SK-N-SH treated with all-trans-retinoic acid at 6 μM for 48 hours (cell line): Measurements from ENCODE around the gene LGI1.

Experiments used
- ATAC-seq: fragments of 200-7000 bp; cut with Tn5 transposase; 3 replicates; pipeline ENCODE4 v1.9.1; 2020; ENCODE audit warnings: mild to moderate bottlenecking, moderate library complexity
- ARNTL ChIP-seq: fragments of 450-650 bp; formaldehyde crosslinking; IDR thresholded peaks from 2 replicates; pipeline ENCODE4 v1.5.0; 2020; ENCODE audit warnings: low read depth, mild to moderate bottlenecking, moderate library complexity, borderline replicate concordance
- BACH2 ChIP-seq: fragments of 250-450 bp; sonication (Bioruptor Pico); IDR thresholded peaks from 2 replicates; pipeline ENCODE4 v1.9.0; 2021; ENCODE audit warnings: mild to moderate bottlenecking, borderline replicate concordance
- CREB5 ChIP-seq: fragments of 250-450 bp; sonication (Bioruptor Pico); IDR thresholded peaks from 2 replicates; pipeline ENCODE4 v1.5.1; 2020; ENCODE audit warnings: low read depth, mild to moderate bottlenecking, moderate library complexity
- CSDC2 ChIP-seq: fragments of 250-450 bp; sonication (Bioruptor Pico); IDR thresholded peaks from 2 replicates; pipeline ENCODE4 v1.5.0; 2020; ENCODE audit warnings: mild to moderate bottlenecking, moderate library complexity
- CSRNP3 ChIP-seq: fragments of 250-450 bp; sonication (Bioruptor Pico); IDR thresholded peaks from 2 replicates; pipeline ENCODE4 v1.5.1; 2021; ENCODE audit warnings: mild to moderate bottlenecking, moderate library complexity
- GLIS3 ChIP-seq: fragments of 250-450 bp; sonication (Bioruptor Pico); IDR thresholded peaks from 2 replicates; pipeline ENCODE4 v1.5.0; 2020; ENCODE audit warnings: mild to moderate bottlenecking, moderate library complexity
- ISL1 ChIP-seq: fragments of 250-450 bp; sonication (Bioruptor Pico); IDR thresholded peaks from 2 replicates; pipeline ENCODE4 v2.1.2; 2022; ENCODE audit warnings: mild to moderate bottlenecking, moderate library complexity
- OSR1 ChIP-seq: fragments of 250-450 bp; sonication (Bioruptor Pico); IDR thresholded peaks from 2 replicates; pipeline ENCODE4 v1.8.0; 2022; ENCODE audit warnings: moderate library complexity, mild to moderate bottlenecking, inconsistent platforms
- POU6F1 ChIP-seq: fragments of 250-450 bp; sonication (Bioruptor Pico); IDR thresholded peaks from 2 replicates; pipeline ENCODE4 v1.8.0; 2021; ENCODE audit warnings: low read depth, mild to moderate bottlenecking, moderate library complexity, borderline replicate concordance
- PPARA ChIP-seq: fragments of 250-450 bp; sonication (Bioruptor Pico); IDR thresholded peaks from 2 replicates; pipeline ENCODE4 v1.5.0; 2020; ENCODE audit warnings: mild to moderate bottlenecking, borderline replicate concordance
- RARB ChIP-seq: fragments of 250-450 bp; sonication (Bioruptor Pico); IDR thresholded peaks from 2 replicates; pipeline ENCODE4 v1.8.0; 2021; ENCODE audit warnings: mild to moderate bottlenecking, moderate library complexity
- SNAI2 ChIP-seq: fragments of 250-450 bp; sonication (Bioruptor Pico); IDR thresholded peaks from 2 replicates; pipeline ENCODE4 v1.5.0; 2020; ENCODE audit warnings: mild to moderate bottlenecking, moderate library complexity
- TCF4 ChIP-seq: fragments of 250-450 bp; sonication (Bioruptor Pico); IDR thresholded peaks from 2 replicates; pipeline ENCODE4 v1.8.0; 2021; ENCODE audit warnings: mild to moderate bottlenecking, moderate library complexity, borderline replicate concordance
- TOX ChIP-seq: fragments of 250-450 bp; sonication (Bioruptor Pico); IDR thresholded peaks from 2 replicates; pipeline ENCODE4 v1.8.0; 2021; ENCODE audit warnings: mild to moderate bottlenecking, moderate library complexity, borderline replicate concordance
- ZFP3 ChIP-seq: fragments of 250-450 bp; sonication (Bioruptor Pico); IDR thresholded peaks from 2 replicates; pipeline ENCODE4 v1.5.0; 2020; ENCODE audit warnings: mild to moderate bottlenecking, moderate library complexity
- ZFP30 ChIP-seq: fragments of 450-650 bp; formaldehyde crosslinking; IDR thresholded peaks from 2 replicates; pipeline ENCODE4 v1.5.0; 2022; ENCODE audit warnings: mild to moderate bottlenecking, moderate library complexity
- ZNF565 ChIP-seq: fragments of 450-650 bp; formaldehyde crosslinking; conservative IDR thresholded peaks from 2 replicates; pipeline ENCODE4 v1.5.0; 2020; ENCODE audit warnings: low read depth, mild to moderate bottlenecking, moderate library complexity
- ZNF70 ChIP-seq: fragments of 450-650 bp; formaldehyde crosslinking; IDR thresholded peaks from 2 replicates; pipeline ENCODE4 v1.5.0; 2020; ENCODE audit warnings: mild to moderate bottlenecking, moderate library complexity
- ZNF8 ChIP-seq: fragments of 450-650 bp; formaldehyde crosslinking; IDR thresholded peaks from 2 replicates; pipeline ENCODE4 v1.5.0; 2020; ENCODE audit warnings: mild to moderate bottlenecking, moderate library complexity
- TF ChIP-seq, protein P1 (sequence below): fragments of 250-450 bp; sonication (Bioruptor Pico); IDR thresholded peaks from 2 replicates; pipeline ENCODE4 v1.8.0; 2020; ENCODE audit warnings: mild to moderate bottlenecking, moderate library complexity, borderline replicate concordance

The LGI1 gene

GRCh38 chr10:93741367-93741766, 16.4 kb upstream of the LGI1 start:
- TF ChIP-seq ZNF8 (CRISPR knock-in tag): no peak
- no peak for TF ChIP-seq BACH2 (CRISPR knock-in tag)
- TF ChIP-seq OSR1 (CRISPR knock-in tag): no peak
- no peak for ATAC-seq

GRCh38 chr10:93742633-93743349, 14.9 kb upstream of the LGI1 start:
- no peak for ATAC-seq
- TF ChIP-seq, protein P1, sequence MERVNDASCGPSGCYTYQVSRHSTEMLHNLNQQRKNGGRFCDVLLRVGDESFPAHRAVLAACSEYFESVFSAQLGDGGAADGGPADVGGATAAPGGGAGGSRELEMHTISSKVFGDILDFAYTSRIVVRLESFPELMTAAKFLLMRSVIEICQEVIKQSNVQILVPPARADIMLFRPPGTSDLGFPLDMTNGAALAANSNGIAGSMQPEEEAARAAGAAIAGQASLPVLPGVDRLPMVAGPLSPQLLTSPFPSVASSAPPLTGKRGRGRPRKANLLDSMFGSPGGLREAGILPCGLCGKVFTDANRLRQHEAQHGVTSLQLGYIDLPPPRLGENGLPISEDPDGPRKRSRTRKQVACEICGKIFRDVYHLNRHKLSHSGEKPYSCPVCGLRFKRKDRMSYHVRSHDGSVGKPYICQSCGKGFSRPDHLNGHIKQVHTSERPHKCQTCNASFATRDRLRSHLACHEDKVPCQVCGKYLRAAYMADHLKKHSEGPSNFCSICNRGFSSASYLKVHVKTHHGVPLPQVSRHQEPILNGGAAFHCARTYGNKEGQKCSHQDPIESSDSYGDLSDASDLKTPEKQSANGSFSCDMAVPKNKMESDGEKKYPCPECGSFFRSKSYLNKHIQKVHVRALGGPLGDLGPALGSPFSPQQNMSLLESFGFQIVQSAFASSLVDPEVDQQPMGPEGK: no peak
- TF ChIP-seq PPARA: no peak

DNA sequence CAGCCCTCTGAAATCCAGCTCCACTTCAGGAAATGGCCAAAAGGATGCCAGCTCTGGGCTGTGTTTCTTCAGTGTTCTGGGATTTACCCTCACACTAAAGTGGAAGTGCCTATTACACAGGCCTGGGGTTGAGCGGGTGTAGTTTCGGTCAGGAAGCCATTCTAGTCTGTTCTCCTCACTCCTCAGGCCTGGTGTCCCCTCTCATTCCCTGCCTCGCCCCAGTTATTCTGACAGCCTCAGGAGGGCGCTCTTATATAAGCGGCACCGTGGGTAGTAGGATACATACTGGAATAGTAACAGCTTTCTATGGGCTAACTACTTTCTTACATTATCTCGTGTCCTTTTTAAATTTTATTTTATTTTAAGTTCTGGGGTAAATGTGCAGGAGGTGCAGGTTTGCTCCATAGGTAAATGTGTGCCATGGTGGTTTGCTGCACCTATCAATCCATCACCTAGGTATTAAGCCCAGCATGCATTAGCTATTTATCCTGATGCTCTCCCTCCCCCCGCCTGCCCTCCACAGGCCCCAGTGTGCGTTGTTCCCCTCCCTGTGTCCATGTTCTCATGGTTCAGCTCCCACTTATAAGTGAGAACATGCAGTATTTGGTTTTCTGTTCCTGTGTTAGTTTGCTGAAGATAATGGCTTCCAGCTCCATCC, 12.2 kb upstream of the LGI1 start:
- TF ChIP-seq ISL1 (CRISPR knock-in tag): no peak
- TF ChIP-seq OSR1 (CRISPR knock-in tag): no peak
- TF ChIP-seq SNAI2 (CRISPR knock-in tag): no peak
- no peak for TF ChIP-seq ARNTL (CRISPR knock-in tag)
- TF ChIP-seq PPARA: no peak
- TF ChIP-seq CSDC2 (CRISPR knock-in tag): no peak
- TF ChIP-seq RARB (CRISPR knock-in tag): no peak
- no peak for TF ChIP-seq TCF4
- TF ChIP-seq ZNF565: no peak
- TF ChIP-seq GLIS3: no peak
- no peak for TF ChIP-seq ZNF70 (CRISPR knock-in tag)
- no peak for TF ChIP-seq POU6F1 (CRISPR knock-in tag)
- no peak for TF ChIP-seq ZNF8 (CRISPR knock-in tag)
- no peak for TF ChIP-seq TOX (CRISPR knock-in tag)
- no peak for TF ChIP-seq ZFP30 (CRISPR knock-in tag)
- TF ChIP-seq ZFP3 (CRISPR knock-in tag): no peak
- peak; percentile 71 for ATAC-seq

DNA sequence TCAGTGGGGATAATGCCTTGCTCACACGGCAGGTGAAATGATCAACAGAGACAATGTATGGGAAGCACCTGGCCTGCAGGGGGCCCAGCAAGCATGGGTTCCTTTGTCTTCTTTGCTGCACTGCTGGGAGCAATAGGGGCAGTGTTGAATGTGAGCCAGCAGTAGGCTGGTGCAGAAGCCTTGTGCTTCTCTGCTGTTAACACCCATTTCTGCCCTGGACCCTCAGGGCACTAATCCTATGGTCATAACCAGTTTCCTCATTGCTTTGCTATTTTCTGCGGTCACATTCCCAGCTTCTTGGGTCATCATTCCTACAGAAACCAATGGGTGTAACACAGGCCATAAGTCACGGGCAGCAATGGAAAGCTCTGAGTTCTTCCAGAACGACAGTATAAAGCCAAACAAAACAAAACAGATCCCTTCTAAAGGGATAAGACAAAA, 10.9 kb upstream of the LGI1 start:
- ATAC-seq: peak; percentile 90
- no peak for TF ChIP-seq CSRNP3 (CRISPR knock-in tag)
- TF ChIP-seq ZNF8 (CRISPR knock-in tag): no peak
- TF ChIP-seq CSDC2 (CRISPR knock-in tag): peak; percentile 91
- 0 out of 2 replicates have a peak, but pooled peaks have one; percentile 65 for TF ChIP-seq SNAI2 (CRISPR knock-in tag)
- TF ChIP-seq OSR1 (CRISPR knock-in tag): no peak
- no peak for TF ChIP-seq TCF4
- TF ChIP-seq CREB5: peak; percentile 98
- TF ChIP-seq ARNTL (CRISPR knock-in tag): no peak
- TF ChIP-seq PPARA: no peak
- TF ChIP-seq ZFP30 (CRISPR knock-in tag): no peak
- no peak for TF ChIP-seq POU6F1 (CRISPR knock-in tag)
- TF ChIP-seq GLIS3: peak; percentile 92
- TF ChIP-seq ZFP3 (CRISPR knock-in tag): peak; percentile 57; the same call in 1 of the 2 replicates
- peak; percentile 38; the same call in 1 of the 2 replicates for TF ChIP-seq TOX (CRISPR knock-in tag)
- no peak for TF ChIP-seq ZNF565
- no peak for TF ChIP-seq ZNF70 (CRISPR knock-in tag)
- TF ChIP-seq, protein P1: 0 out of 2 replicates have a peak, but pooled peaks have one; percentile 31
